Measurements from ENCODE around the gene MYCBP. TPM values are rescaled to one million over a fixed set of nuclear protein-coding genes. Genes with fewer than 3 reads are reported as not detected.

Gene MYCBP
- total RNA-seq, 1 donor from 2014 or later: 14.5 TPM

GRCh38 chr1:38829368-38829767 is 43.8 kb downstream of the MYCBP start:
- Histone ChIP-seq H3K36me3 (no peaks in the 10 kb centered on the region), H3K9me3 (replicated peaks) (no peaks in the 10 kb centered on the region), H3K27me3 (ENCODE audit: low read depth) (peaks cover 64% of the 10 kb centered on the region), H3K27ac (replicated peaks) (no peak overlapping the region), H3K4me3 (no peak overlapping the region), H3K4me1 (no peaks in the 10 kb centered on the region)
- TF ChIP-seq, protein P1, sequence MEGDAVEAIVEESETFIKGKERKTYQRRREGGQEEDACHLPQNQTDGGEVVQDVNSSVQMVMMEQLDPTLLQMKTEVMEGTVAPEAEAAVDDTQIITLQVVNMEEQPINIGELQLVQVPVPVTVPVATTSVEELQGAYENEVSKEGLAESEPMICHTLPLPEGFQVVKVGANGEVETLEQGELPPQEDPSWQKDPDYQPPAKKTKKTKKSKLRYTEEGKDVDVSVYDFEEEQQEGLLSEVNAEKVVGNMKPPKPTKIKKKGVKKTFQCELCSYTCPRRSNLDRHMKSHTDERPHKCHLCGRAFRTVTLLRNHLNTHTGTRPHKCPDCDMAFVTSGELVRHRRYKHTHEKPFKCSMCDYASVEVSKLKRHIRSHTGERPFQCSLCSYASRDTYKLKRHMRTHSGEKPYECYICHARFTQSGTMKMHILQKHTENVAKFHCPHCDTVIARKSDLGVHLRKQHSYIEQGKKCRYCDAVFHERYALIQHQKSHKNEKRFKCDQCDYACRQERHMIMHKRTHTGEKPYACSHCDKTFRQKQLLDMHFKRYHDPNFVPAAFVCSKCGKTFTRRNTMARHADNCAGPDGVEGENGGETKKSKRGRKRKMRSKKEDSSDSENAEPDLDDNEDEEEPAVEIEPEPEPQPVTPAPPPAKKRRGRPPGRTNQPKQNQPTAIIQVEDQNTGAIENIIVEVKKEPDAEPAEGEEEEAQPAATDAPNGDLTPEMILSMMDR (IDR thresholded peaks at IDR 0.05; ENCODE audit: borderline replicate concordance): no peak
- intact Hi-C loops (cut with micrococcal nuclease): no loop called here
- no peak for DNase-seq

GRCh38 chr1:38827318-38827717 is 45.8 kb downstream of the MYCBP start:
- TF ChIP-seq, protein P1 (IDR thresholded peaks at IDR 0.05; ENCODE audit: borderline replicate concordance): no peak
- Histone ChIP-seq H3K27me3 (ENCODE audit: low read depth) (peaks cover 74% of the 10 kb centered on the region), H3K27ac (replicated peaks) (no peak overlapping the region), H3K4me3 (no peak overlapping the region), H3K4me1 (no peaks in the 10 kb centered on the region), H3K36me3 (no peaks in the 10 kb centered on the region), H3K9me3 (replicated peaks) (no peaks in the 10 kb centered on the region)
- intact Hi-C loops (cut with micrococcal nuclease): no loop called here
- DNase-seq: no peak

DNA sequence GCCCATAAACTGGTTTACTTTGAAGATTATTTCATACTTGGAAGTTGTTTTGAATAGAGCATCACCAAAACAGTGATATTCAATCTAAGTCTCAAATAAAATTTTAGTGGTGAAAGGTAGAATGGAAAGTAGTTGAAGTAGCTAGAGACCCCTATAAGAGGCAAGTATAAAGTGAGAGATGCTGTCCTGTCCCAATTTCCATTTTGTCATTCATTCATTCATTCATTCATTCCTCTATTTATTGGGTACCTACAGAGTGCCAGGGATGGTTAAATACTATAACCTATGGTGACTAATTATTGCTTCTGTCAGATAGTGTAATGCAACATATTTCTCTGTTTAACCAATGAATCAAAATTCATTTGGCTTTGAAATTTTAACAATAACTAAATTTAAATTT is 46.3 kb downstream of the MYCBP start:
- Histone ChIP-seq H3K4me1 (no peaks in the 10 kb centered on the region), H3K9me3 (replicated peaks) (no peaks in the 10 kb centered on the region), H3K36me3 (no peaks in the 10 kb centered on the region), H3K4me3 (no peak overlapping the region), H3K27ac (replicated peaks) (no peak overlapping the region), H3K27me3 (ENCODE audit: low read depth) (peaks cover 74% of the 10 kb centered on the region)
- TF ChIP-seq, protein P1 (IDR thresholded peaks at IDR 0.05; ENCODE audit: borderline replicate concordance): no peak
- intact Hi-C loops (cut with micrococcal nuclease): no loop called here
- DNase-seq: no peak

GRCh38 chr1:38826262-38826661 is 46.9 kb downstream of the MYCBP start:
- H3K27me3 ChIP-seq (ENCODE audit: low read depth): peaks cover 76% of the 10 kb centered on the region

GRCh38 chr1:38820860-38821259 is 52.3 kb downstream of the MYCBP start:
- H3K4me1 ChIP-seq: peaks cover 13% of the 10 kb centered on the region
- TF ChIP-seq, protein P1 (IDR thresholded peaks at IDR 0.05; ENCODE audit: borderline replicate concordance): no peak
- peaks cover 84% of the 10 kb centered on the region for H3K27me3 ChIP-seq (ENCODE audit: low read depth)
- H3K9me3 ChIP-seq (replicated peaks): peaks cover 6% of the 10 kb centered on the region
- H3K36me3 ChIP-seq: no peaks in the 10 kb centered on the region
- no peak overlapping the region for H3K27ac ChIP-seq (replicated peaks)
- DNase-seq: no peak
- H3K4me3 ChIP-seq: no peak overlapping the region
- intact Hi-C loops (cut with micrococcal nuclease): no loop called here

More at GRCh38 chr1:38826262-38826661, 46.9 kb downstream of the MYCBP start:
- H3K4me3 ChIP-seq: no peak overlapping the region
- DNase-seq: no peak
- no peaks in the 10 kb centered on the region for H3K36me3 ChIP-seq
- no peaks in the 10 kb centered on the region for H3K9me3 ChIP-seq (replicated peaks)
- H3K4me1 ChIP-seq: no peaks in the 10 kb centered on the region
- no peak overlapping the region for H3K27ac ChIP-seq (replicated peaks)
- intact Hi-C loops (cut with micrococcal nuclease): no loop called here
- TF ChIP-seq, protein P1 (IDR thresholded peaks at IDR 0.05; ENCODE audit: borderline replicate concordance): no peak

- H3K4me1 ChIP-seq: peaks cover 13% of the 10 kb centered on the region
- H3K4me3 ChIP-seq: no peak overlapping the region
- no peaks in the 10 kb centered on the region for H3K36me3 ChIP-seq
- no peak overlapping the region for H3K27ac ChIP-seq (replicated peaks)
- peaks cover 90% of the 10 kb centered on the region for H3K27me3 ChIP-seq (ENCODE audit: low read depth)
- DNase-seq: no peak
- TF ChIP-seq, protein P1 (IDR thresholded peaks at IDR 0.05; ENCODE audit: borderline replicate concordance): no peak
- H3K9me3 ChIP-seq (replicated peaks): peaks cover 6% of the 10 kb centered on the region
- intact Hi-C loops (cut with micrococcal nuclease): no loop called here
These were observed 53.6 kb downstream of the MYCBP start for GRCh38 chr1:38819516-38819915.

Data from left ventricle myocardium inferior (tissue), 1 donor.